ENCODE measurements around the gene PSD4.

Gene PSD4

DNA sequence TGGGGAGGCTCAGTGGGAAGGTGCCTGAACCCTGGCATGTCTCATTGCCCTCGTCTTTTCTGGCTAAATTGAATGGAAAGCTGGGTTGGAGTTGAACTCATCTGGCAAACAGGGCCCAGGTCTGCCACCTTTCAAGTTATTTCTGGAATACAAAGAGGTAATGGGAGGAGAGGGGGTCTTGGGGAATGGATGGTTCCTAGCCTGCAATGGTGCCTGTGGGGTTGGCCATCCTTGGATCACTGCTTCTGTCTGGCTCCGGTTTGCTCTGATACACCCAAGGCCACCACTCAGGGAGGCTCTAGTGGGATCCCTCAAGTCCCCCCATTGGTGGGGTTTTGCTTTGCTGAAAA, 45.3 kb downstream of the PSD4 start:
- H3K27me3 Mint-ChIP-seq (ENCODE audit: low read depth, poor library complexity): peaks cover 11% of the 10 kb centered on the region
- TF ChIP-seq, protein P1, sequence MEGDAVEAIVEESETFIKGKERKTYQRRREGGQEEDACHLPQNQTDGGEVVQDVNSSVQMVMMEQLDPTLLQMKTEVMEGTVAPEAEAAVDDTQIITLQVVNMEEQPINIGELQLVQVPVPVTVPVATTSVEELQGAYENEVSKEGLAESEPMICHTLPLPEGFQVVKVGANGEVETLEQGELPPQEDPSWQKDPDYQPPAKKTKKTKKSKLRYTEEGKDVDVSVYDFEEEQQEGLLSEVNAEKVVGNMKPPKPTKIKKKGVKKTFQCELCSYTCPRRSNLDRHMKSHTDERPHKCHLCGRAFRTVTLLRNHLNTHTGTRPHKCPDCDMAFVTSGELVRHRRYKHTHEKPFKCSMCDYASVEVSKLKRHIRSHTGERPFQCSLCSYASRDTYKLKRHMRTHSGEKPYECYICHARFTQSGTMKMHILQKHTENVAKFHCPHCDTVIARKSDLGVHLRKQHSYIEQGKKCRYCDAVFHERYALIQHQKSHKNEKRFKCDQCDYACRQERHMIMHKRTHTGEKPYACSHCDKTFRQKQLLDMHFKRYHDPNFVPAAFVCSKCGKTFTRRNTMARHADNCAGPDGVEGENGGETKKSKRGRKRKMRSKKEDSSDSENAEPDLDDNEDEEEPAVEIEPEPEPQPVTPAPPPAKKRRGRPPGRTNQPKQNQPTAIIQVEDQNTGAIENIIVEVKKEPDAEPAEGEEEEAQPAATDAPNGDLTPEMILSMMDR (IDR thresholded peaks at IDR 0.05): no peak
- H3K36me3 Mint-ChIP-seq (ENCODE audit: low read depth): peaks cover 37% of the 10 kb centered on the region
- peaks cover 18% of the 10 kb centered on the region for H3K4me1 Mint-ChIP-seq
- no peak for DNase-seq
- no peak overlapping the region for H3K4me3 Mint-ChIP-seq
- no peaks in the 10 kb centered on the region for H3K9me3 Mint-ChIP-seq
- peak overlapping the region; percentile 93 for H3K27ac Mint-ChIP-seq

DNA sequence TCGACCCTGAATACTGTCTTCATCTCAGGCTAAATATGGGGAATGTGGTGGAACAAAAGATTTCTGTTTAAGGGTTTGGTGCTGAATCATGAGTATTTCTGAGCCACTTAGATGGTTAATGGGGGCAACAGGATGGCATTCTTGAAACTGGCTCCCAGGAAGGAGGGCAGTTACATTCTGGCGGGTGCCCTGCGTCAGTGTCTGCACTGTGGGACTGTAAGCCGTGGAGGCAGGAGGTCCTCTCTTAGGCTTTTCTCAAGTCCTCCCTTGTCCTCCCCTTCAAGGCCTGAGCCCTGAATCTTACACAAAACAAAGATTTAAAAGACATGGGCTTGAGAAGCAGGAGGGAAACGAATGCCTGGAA, 45.7 kb downstream of the PSD4 start:
- Mint-ChIP-seq H3K4me1 (peaks cover 14% of the 10 kb centered on the region), H3K9me3 (no peaks in the 10 kb centered on the region), H3K36me3 (ENCODE audit: low read depth) (peaks cover 37% of the 10 kb centered on the region), H3K27ac (peak overlapping the region; percentile 93), H3K4me3 (no peak overlapping the region), H3K27me3 (ENCODE audit: low read depth, poor library complexity) (peaks cover 9% of the 10 kb centered on the region)
- DNase-seq: no peak
- TF ChIP-seq, protein P1 (IDR thresholded peaks at IDR 0.05): no peak

DNA sequence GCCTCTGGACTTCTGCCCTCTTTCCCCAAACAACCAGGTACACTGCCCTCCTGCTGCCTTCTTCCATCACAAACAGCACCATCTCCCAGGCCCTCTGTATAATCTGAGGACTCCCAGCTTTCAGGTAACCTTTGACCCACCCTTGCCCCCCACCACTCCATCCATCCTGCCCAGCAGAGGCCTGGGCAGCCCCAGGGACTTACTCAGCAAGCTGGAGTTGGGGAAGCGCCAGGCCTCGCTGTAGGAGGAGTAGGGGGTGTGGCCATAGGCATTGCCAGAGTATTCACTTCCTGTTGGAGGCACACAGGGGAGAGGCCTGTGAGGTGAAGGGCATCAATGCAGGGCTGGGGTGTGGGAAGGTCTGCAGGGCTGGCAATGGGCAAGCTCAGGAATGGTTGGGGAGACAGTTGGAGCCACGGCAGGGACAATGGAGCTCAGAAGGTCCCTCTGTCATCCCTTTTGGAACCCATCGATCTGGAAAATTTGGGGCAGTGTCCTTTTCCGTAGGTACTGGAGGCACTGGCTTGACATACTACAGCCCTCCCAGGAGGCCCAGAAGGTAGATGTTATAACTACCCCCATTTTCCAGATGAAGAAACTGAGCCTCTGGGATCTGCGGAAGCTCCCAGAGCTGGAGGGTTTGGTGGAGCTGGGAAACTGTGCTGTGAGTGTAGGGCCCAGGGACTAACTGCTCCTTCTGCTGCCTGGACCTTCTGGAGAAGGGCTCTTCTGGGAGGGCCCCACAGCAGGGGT, 46.3 kb downstream of the PSD4 start:
- Mint-ChIP-seq H3K27me3 (ENCODE audit: low read depth, poor library complexity) (peaks cover 8% of the 10 kb centered on the region), H3K4me3 (no peak overlapping the region), H3K27ac (peak overlapping the region; percentile 93), H3K36me3 (ENCODE audit: low read depth) (peaks cover 37% of the 10 kb centered on the region), H3K4me1 (peaks cover 10% of the 10 kb centered on the region), H3K9me3 (no peaks in the 10 kb centered on the region)
- TF ChIP-seq, protein P1 (IDR thresholded peaks at IDR 0.05): no peak
- DNase-seq: no peak

DNA sequence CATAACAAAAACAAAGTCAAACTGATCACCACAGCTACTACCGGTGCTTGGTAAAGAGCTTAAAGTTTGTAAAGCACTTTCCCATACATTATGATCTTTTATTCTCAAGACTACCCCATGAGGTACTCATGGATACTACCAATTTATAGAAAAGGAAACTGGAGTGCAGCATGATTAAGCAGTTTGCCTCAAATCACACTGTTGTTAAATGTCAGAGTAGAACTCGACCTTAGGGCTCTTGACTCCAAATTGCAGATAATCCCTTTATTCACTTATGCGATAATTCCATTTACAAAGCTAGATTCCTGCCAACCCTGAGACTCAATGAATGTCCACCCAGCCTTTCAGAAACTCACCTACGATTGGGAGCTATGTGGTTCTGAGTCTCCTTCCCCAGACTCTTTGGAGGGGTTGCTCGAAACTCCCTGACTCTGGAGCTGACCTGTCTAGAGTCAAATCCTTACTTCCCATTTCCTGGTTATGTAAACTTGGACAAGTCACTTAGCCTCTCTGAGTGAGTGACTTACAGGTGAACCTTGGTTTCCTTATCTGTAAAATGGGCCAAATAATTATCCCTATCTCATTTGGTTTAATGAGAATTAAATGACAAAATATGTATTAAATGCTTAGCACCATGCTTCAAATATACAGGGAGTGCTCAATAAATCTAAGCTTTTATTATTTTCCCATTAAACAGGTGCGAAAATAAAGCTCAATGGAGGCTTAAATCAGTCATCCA, 47.4 kb downstream of the PSD4 start:
- TF ChIP-seq, protein P1 (IDR thresholded peaks at IDR 0.05): no peak
- peaks cover 8% of the 10 kb centered on the region for H3K27me3 Mint-ChIP-seq (ENCODE audit: low read depth, poor library complexity)
- no peak overlapping the region for H3K4me3 Mint-ChIP-seq
- H3K4me1 Mint-ChIP-seq: peaks cover 13% of the 10 kb centered on the region
- H3K9me3 Mint-ChIP-seq: no peaks in the 10 kb centered on the region
- DNase-seq: no peak
- peak overlapping the region; percentile 83 for H3K27ac Mint-ChIP-seq
- peaks cover 42% of the 10 kb centered on the region for H3K36me3 Mint-ChIP-seq (ENCODE audit: low read depth)

DNA sequence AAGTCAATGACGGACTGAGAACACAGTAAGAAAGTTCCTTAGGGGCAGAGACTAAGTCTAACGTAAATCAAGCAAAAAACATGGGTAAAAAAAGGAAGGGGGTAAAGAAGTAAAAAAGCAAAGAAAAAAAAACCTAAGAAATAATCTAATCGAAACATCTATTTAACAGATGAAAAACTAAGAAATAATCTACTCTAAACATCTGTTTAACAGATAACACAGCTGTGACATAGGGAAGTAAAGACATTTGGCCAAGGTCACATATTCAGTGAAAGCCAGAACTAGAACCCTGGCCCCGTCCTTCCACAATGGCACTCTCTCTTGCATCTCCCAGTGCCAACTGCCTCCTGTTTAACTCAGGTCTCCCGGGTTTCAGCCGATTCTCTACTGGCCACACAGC, 48.1 kb downstream of the PSD4 start:
- TF ChIP-seq, protein P1 (IDR thresholded peaks at IDR 0.05): no peak
- no peak overlapping the region for H3K27ac Mint-ChIP-seq
- H3K9me3 Mint-ChIP-seq: no peaks in the 10 kb centered on the region
- no peak for DNase-seq
- H3K27me3 Mint-ChIP-seq (ENCODE audit: low read depth, poor library complexity): peaks cover 6% of the 10 kb centered on the region
- no peak overlapping the region for H3K4me3 Mint-ChIP-seq
- H3K4me1 Mint-ChIP-seq: peaks cover 20% of the 10 kb centered on the region
- H3K36me3 Mint-ChIP-seq (ENCODE audit: low read depth): peaks cover 47% of the 10 kb centered on the region
